GM18870 (cell line): Measurements from ENCODE around the gene LAMB4.

ENCODE experiments used
- ATAC-seq: cut with Tn5 transposase; IDR thresholded peaks from one replicate; pipeline ENCODE4 v1.9.1; 2021; ENCODE audit warnings: moderate library complexity; ENCODE audit not compliant: unreplicated experiment

The LAMB4 gene

GRCh38 chr7:107999779-108000560, 130.2 kb downstream of the LAMB4 start:
- no peak for ATAC-seq

DNA sequence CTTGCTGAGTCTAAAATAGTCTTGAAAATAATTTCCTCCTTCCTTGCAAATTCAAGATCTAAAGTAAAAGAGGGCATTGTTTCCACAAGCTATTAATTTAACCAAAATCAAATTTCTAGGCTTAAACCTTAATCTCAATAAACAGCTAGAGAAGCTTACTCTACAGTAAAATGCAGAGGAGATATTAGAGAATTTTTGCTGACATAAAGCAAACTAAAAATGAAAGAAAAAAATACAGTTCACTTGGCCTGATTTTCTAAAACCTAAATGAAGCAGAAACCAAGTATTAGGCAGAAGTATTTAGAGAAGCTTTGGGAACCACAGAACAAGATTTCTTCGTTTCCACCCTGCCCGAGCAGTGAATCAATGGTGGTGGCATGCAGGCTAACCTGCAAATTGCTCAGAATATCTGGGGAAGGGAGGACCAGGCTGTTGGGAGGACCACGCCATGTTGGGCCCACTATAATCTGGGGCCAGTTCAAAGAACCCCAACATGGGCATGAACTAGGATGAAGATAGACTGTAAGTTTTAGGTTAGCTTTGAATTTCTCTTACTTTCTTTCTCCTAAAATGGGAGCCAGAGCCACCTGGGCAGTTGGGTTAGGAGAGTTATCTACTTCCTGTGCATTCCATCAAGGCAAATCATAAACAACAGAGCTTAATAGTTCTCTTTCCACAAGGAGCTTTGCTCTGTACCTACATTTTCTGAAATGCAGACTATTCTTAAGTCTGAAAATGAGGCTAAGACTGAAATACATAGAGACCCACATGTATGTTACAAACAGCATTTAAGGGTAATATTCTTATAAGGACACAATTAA, 131.3 kb downstream of the LAMB4 start:
- no peak for ATAC-seq

GRCh38 chr7:107998150-107998549, 132.0 kb downstream of the LAMB4 start:
- ATAC-seq, result no peak

DNA sequence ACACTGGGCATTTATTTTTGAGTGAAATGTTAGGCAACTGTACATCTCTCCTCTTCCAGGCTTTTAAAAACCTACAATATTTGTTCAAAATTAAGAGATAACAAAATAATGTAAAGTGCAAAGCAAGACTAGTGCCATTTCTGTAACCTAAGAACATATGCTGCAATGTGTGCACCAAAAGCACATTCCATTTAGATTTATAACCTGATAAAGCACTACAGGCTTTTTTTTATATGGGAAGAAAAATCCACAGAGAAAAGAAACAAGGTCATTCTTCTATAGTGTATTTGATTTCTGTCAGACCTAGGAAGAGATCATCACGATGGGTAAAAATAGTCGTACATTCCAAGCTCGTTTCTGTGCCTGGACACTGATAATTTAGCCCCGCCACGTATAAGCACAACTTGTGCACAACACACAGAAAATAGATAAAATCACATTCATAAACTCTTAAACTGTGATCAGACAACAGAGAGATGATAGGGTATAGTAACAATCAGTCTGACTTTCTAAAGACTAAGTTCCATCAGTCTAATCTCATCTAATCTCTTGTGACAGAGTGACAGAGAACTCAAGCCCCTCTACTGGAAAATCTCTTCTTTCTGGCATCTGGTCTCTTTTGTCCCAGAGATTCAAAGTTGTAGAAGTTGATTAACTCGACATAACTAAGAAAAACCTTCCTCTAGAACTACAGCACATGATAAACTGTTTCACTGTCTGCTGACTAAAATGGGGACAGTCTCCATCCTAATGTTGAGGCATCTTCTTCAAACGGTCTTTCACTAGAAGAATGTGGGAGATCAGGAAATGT, 133.9 kb downstream of the LAMB4 start:
- no peak for ATAC-seq

DNA sequence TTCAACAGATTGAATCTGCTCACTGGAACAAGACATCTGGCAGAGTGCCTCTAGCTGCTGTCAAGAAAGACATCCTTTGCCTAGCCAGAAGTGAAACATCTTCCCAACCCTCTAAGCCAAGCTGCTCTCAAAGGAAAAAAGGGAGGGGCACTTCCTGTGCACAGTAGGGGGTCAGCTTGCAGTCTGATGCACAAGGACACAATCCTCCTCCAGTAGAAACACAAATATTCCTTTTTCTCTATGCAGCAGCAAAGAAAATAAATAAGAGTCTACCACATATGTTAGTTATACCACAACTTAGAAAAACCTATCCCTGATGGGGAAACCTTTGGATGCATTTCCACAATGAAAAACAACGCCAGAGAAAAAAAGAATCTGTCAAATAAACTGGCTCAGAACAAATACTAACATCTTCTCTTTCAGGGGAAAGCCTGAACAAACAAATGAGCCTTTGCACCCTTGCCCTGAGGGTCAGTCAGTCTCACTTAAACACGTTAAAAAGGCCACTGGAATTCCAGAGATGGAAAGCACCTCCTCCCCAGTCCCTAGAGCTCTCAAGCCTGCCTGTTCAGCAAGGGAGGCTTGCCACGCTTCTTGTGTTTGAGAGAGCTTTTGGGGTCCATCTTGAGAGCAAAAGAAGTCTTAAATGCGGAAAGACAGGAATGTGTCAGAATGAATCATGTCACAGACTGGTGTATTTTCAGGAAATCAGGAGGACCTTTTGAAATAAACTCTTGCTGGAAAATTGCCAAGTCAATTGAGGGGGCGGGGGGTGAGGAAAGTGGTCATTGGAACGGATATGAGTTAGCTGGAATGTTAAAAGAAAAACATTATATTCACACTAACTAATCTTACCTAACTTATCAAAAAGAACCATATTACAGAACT, 134.7 kb downstream of the LAMB4 start:
- no peak for ATAC-seq

GRCh38 chr7:107994421-107995030, 135.6 kb downstream of the LAMB4 start:
- ATAC-seq, result no peak

DNA sequence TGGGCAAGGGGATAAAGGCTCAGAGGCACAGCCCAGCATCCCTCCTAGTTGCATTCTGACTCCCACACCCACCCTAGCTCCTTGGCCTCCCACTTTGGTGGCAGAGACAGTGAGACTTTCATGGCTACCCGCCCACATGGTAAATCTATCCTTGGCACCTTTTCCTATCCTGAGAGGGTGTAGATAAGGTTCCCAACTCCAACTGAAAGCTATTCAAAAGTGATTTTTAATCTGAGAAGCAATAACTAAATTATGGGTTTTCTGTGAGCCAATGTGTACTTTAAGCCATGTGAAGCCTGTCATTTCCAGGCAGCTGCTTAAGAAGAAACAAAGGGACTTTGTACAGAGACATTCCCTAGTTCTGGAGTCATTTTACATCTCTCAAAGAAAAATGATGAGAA, 136.3 kb downstream of the LAMB4 start:
- ATAC-seq, result no peak

GRCh38 chr7:107989618-107990373, 140.4 kb downstream of the LAMB4 start:
- ATAC-seq, result no peak

- ATAC-seq, result no peak
Observed at GRCh38 chr7:107982918-107983389, 147.2 kb downstream of the LAMB4 start.

GRCh38 chr7:107982042-107982840, 147.9 kb downstream of the LAMB4 start:
- ATAC-seq, result no peak

DNA sequence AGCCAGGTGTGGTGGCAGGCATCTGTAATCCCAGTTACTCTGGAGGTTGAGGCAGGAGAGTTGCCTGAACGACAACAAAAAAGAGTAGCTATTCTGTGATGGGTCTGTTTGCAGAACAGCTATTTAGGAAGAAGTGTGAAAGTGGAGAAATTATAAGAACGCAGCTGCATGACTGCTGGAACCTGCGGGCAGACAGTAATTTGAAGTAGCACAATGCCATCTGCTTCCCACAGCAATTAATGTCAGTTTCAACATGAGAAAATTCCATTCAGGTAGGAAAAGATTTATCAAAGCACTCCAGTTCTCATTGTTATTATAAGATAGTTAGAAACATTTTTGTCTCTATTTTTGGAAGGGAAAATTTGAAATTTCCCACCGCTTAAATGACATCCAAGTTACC, 148.7 kb downstream of the LAMB4 start:
- ATAC-seq, result no peak

DNA sequence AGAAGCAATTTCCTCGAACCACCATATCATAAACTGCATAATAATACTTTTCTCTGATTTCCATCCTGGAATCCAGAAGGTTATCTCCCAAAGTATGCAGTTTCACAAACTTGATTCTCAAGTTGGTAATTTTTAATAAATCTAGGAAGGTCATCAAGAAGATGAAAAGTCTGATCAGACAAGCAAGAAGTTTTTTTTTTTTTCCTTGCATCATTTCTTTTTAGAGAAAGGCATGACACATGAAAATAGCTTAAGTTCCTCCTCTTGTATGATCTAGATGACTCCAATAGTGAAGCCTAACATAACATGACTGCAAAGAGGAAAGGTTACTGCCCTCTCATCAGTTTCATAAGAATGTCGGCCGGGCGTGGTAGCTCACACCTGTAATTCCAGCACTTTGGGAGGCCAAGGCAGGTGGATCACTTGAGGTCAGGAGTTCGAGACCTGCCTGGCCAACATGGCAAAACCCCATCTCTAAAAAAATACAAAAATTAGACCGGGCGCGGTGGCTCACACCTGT, 149.4 kb downstream of the LAMB4 start:
- no peak for ATAC-seq

DNA sequence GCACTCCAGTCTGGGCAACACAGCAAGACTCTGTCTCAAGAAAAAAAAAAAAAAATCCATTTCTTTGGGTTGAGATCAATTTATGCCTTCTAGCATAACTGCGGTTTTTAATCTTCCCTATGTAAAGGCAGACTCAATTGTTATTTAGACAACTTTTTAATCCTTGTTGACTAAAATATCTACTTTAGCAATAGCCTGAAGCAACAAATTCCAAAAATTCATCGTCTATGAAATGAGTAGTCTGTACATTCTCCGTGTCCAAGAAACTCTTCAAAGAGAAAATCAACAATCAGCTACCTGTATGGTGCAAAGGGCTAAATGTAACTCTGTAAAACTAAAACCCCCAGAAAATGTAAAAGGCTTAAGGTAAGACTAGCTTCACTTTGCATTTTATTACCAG, 150.0 kb downstream of the LAMB4 start:
- ATAC-seq, result no peak

DNA sequence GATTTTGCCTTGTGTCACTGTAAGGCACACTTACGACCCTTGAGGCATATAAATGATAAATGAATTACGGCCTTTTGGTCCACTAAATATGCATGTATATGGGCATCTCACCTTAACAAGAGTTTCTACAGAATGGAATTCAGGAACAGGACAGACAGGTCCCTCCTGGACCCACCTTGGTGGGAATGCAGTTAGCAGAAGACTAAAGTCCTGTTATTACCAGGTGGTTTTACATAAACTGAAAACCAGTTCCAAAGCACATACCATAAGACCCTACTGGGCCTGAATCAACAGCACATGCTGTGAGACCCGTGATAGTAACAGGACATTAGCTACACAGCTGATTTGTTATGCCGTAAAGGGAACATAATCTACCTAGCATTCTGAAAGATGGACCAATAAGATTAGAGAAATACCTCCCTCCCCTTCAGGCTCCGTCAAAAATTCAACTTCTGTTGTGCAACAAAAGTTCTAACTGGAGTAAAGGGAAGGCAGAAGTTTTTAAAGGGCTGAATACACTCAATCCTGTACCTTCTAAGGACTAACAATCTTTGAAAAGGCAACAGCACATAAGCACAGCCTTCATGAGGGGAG, 151.2 kb downstream of the LAMB4 start:
- ATAC-seq, result no peak

GRCh38 chr7:107977048-107977447, 153.1 kb downstream of the LAMB4 start:
- ATAC-seq, result no peak

DNA sequence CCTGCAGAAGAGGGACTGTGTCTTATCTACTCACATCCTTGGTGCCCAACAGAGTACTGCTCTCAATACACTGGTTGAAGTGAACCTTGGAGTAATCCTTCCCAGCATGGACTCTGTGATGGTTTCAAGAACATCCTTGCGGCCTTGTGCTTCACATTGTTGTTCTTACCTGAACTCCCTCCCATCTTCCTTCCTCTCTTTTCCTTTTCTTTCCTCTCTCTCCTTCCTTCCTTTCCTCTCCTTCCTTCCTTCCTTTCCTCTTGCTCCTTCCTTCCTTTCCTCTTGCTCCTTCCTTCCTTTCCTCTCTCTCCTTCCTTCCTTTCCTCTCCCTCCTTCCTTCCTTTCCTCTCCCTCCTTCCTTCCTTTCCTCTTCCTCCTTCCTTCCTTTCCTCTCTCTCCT, 153.5 kb downstream of the LAMB4 start:
- no peak for ATAC-seq

DNA sequence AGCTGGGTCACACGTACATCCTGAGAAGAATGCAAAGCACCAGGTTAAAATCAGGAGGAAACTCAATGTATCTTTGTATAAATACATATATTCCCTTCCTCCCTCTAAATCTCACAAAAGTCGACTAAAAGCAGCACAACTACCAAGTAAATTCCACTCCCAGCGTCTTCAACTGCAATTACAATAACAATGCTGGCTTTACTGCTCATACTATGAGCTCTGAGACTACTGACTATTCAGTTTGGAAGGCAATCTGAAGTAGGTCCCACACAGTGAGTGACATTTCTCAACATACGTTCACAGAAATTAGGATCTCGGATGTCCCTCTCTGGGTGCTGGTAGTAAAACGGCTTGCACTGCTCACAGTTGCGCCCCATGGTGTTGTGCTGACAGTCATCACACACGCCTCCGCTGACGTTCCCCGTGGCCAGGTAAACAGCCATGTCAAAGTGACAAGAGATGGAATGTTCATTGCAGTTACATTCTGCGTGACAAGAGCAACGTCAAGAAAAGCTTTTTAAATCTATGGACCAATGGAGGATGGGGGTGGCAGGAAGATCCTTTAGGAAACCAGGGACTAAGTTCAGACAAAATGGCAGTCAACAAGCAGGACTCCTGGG, 154.7 kb downstream of the LAMB4 start:
- ATAC-seq, result no peak
